HG03439 (cell line): ENCODE data around the gene MYO1D.

Source experiments
- ATAC-seq: cut with Tn5 transposase; IDR thresholded peaks from one replicate; pipeline ENCODE4 v1.9.1; 2021; ENCODE audit warnings: mild to moderate bottlenecking, moderate library complexity; ENCODE audit not compliant: unreplicated experiment

MYO1D gene

GRCh38 chr17:32784113-32784512 lies 92.8 kb downstream of the MYO1D start:
- ATAC-seq: no peak

- no peak for ATAC-seq
Observed at GRCh38 chr17:32783602-32784001, 93.3 kb downstream of the MYO1D start.

GRCh38 chr17:32780721-32781120 lies 96.2 kb downstream of the MYO1D start:
- no peak for ATAC-seq

GRCh38 chr17:32777922-32778321 lies 99.0 kb downstream of the MYO1D start:
- ATAC-seq: no peak

- ATAC-seq: no peak
Observed at GRCh38 chr17:32777436-32777835, 99.5 kb downstream of the MYO1D start.

- ATAC-seq: no peak
Observed at GRCh38 chr17:32774695-32775084, 102.2 kb downstream of the MYO1D start.

- ATAC-seq: no peak
Observed at GRCh38 chr17:32773856-32774694, 102.8 kb downstream of the MYO1D start.

GRCh38 chr17:32772453-32773025 lies 104.4 kb downstream of the MYO1D start:
- ATAC-seq: no peak

GRCh38 chr17:32771396-32771795 lies 105.5 kb downstream of the MYO1D start:
- ATAC-seq: no peak

GRCh38 chr17:32769846-32770245 lies 107.1 kb downstream of the MYO1D start:
- no peak for ATAC-seq

- no peak for ATAC-seq
Observed at GRCh38 chr17:32763855-32764439, 113.0 kb downstream of the MYO1D start.

- no peak for ATAC-seq
Observed at GRCh38 chr17:32759476-32759875, 117.4 kb downstream of the MYO1D start.

- ATAC-seq: no peak
Observed at GRCh38 chr17:32757963-32758362, 119.0 kb downstream of the MYO1D start.

GRCh38 chr17:32756696-32757095 lies 120.2 kb downstream of the MYO1D start:
- ATAC-seq: no peak

GRCh38 chr17:32755045-32755805 lies 121.7 kb downstream of the MYO1D start:
- ATAC-seq: no peak

- no peak for ATAC-seq
Observed at GRCh38 chr17:32752934-32753333, 124.0 kb downstream of the MYO1D start.

- no peak for ATAC-seq
Observed at GRCh38 chr17:32747856-32748255, 129.1 kb downstream of the MYO1D start.

GRCh38 chr17:32746698-32747097 lies 130.2 kb downstream of the MYO1D start:
- no peak for ATAC-seq

GRCh38 chr17:32746280-32746679 lies 130.6 kb downstream of the MYO1D start:
- ATAC-seq: no peak

- no peak for ATAC-seq
Observed at GRCh38 chr17:32742681-32743538, 134.0 kb downstream of the MYO1D start.

GRCh38 chr17:32741381-32741780 lies 135.5 kb downstream of the MYO1D start:
- ATAC-seq: no peak
